Astrocyte of the spinal cord (primary cell): ENCODE results near the gene SMAD7.

Source experiments
- DNase-seq: peaks from one replicate; pipeline ENCODE4 v3.0.0; 2011; ENCODE audit warnings: low read depth, low spot score
- H3K4me3 ChIP-seq: 2 replicates; pipeline ENCODE4 v1.5.1; 2011; ENCODE audit warnings: low read depth, mild to moderate bottlenecking, low read length, moderate library complexity
- in situ Hi-C: cut with HindIII; loops from 2 replicates; pipeline ENCODE4 v1.10.0; 2017; ENCODE audit warnings: low sequenced_read_pairs
- TF ChIP-seq, protein P1 (sequence below): IDR thresholded peaks from 2 replicates; pipeline ENCODE4 v1.5.1; 2012; ENCODE audit warnings: low read depth, mild to moderate bottlenecking, low read length, inconsistent platforms

The SMAD7 gene

DNA sequence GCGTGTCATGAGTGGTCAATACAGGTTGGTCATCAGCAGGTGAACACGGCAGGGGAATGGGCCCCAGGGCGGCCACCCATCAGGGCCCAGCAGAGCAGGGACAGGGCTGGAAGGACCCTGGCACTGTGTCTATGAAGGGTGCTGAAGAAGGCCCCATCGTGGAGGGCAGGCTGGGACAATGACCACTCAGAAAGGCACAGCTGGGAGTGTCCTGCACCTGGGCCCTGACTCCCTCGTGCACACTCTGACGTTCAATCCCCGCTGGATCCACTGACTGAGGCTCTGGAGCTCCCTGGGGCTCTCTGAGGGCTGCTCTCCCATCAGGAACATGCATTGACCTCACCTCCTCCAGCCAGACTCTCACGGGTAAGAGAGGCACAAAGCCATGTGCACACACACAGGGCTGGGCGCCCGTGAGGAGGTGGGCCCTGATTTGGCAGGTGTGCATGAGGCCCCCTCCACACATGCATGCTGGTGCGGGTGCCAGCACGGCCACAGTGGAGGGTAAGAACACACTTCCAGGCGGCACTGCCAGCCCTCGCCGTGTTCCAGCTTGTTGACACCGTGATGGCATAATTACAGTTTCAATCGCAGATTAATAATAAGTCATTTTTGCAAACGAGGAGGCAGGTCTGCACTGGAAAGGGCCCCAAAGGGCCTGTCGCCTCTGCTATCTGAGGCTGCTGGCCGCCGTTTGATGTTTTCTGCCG lies 58.5 kb downstream of the SMAD7 start:
- no peak for DNase-seq
- TF ChIP-seq, protein P1, sequence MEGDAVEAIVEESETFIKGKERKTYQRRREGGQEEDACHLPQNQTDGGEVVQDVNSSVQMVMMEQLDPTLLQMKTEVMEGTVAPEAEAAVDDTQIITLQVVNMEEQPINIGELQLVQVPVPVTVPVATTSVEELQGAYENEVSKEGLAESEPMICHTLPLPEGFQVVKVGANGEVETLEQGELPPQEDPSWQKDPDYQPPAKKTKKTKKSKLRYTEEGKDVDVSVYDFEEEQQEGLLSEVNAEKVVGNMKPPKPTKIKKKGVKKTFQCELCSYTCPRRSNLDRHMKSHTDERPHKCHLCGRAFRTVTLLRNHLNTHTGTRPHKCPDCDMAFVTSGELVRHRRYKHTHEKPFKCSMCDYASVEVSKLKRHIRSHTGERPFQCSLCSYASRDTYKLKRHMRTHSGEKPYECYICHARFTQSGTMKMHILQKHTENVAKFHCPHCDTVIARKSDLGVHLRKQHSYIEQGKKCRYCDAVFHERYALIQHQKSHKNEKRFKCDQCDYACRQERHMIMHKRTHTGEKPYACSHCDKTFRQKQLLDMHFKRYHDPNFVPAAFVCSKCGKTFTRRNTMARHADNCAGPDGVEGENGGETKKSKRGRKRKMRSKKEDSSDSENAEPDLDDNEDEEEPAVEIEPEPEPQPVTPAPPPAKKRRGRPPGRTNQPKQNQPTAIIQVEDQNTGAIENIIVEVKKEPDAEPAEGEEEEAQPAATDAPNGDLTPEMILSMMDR, result no peak
- in situ Hi-C loops, result no loop called here
- no peak overlapping the region for H3K4me3 ChIP-seq

DNA sequence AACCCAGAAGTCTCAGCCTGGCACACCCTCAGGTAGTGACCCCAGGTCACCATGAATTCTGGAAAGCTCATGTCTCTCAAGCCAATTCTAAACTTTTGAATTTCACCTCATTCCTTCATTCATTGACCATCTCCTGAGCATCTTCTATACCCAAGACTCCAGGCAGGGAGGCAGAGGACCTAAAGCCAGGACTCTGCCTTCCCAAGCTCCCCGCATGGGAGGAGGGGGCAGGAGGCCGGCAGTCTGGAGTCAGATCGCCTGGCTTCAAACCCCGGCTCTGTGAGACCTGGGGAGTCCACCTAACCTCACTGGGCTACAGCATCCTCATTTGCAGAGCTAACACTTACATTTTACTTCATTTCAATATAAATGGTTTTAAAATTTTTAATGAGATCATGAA lies 59.0 kb downstream of the SMAD7 start:
- no peak overlapping the region for H3K4me3 ChIP-seq
- DNase-seq, result no peak
- in situ Hi-C loops, result no loop called here
- TF ChIP-seq, protein P1, result no peak

DNA sequence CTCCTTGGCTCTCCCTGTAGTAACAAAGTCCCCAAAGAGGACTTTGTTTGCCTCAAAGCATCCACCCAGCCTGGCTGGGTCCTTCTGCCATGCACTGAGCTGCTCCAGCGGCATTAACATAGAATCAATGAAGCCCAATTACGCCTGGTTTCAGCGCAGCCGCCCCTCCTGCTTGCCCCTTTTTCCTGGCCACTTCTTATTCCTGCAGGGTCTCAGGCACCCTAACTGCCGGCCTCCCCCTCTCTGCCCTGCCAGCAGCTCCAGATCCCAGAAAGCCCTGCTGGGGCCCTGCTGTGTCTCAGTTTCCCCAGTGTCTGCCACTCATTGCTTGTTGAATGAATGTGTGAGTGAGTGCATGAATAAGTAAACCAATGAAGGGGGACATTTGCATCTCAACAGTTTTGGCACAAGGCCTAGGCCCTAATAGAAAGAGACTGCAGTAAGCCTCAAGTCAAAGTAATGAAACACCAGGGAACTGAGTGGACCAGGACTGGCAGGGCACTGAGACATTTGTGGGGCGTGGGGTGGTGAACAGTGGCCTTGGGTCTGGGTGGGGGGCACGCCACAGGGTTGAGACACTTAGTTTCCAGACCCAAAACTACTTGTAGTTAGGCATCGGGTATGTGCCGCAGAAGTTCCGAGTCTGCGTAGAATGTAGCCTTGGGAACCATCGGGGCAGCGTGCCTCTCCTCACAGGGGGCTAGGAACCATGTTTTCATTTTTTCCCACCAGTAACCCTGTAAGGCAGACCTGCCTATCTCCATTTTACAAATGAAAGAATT lies 60.6 kb downstream of the SMAD7 start:
- in situ Hi-C loops, result no loop called here
- TF ChIP-seq, protein P1, result no peak
- DNase-seq, result no peak
- no peak overlapping the region for H3K4me3 ChIP-seq

DNA sequence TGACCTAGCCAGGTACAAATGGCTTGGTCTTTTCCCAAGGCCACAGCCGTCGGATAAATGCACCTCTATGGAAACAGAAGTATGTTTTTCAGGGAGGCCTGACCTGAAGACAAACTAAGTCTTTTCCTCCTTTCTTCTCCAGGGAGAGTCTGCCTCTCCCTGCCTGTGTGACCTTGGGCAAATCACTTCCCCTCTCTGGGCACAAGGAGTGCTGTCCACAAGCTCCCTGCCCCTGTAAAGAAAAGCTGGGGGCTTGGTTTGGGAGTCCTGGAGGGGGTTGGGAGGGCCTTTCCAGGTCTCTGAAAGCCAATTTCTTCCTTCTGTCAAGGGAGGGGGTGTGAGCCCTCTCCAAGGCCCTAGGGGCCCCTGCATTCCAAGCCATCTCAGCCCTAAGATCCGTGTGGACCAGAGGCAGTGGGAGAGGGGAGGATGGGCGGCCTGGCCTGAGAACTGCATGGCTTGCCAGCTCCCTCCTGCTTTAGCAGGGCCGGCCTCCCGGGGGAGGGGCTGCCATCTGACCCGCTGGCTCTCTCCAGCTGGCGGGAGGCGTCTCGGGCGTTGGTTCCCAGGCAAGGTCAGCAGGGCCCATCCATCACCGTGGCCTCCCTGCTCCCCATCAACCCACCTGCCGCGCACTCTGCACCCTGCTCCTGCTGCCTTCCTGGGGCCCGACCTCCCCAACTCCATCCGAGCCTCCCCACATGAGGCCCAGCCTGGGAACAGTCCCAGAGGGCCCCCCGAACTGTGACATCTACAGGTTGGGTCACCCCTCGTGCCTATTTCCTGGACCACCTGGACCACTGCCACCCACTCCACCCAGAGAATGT lies 61.4 kb downstream of the SMAD7 start:
- TF ChIP-seq, protein P1, result no peak
- no peak overlapping the region for H3K4me3 ChIP-seq
- DNase-seq, result no peak
- in situ Hi-C loops, result no loop called here

DNA sequence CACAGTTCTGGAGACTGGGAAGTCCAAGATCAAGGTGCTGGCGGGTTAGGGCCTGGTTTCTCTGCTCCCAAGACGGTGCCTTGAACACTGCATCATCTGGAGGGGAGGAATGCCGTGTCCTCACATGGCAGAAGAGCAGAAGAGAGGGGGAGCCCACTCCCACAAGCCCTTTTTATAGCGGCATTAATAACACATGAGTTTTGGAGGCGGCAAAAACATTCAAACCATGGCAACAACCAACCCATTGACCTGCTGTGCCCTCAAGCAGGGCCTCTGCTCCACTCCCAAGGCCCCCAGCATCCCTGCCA lies 62.0 kb downstream of the SMAD7 start:
- no peak overlapping the region for H3K4me3 ChIP-seq
- DNase-seq, result no peak
- in situ Hi-C loops, result no loop called here
- TF ChIP-seq, protein P1, result no peak

DNA sequence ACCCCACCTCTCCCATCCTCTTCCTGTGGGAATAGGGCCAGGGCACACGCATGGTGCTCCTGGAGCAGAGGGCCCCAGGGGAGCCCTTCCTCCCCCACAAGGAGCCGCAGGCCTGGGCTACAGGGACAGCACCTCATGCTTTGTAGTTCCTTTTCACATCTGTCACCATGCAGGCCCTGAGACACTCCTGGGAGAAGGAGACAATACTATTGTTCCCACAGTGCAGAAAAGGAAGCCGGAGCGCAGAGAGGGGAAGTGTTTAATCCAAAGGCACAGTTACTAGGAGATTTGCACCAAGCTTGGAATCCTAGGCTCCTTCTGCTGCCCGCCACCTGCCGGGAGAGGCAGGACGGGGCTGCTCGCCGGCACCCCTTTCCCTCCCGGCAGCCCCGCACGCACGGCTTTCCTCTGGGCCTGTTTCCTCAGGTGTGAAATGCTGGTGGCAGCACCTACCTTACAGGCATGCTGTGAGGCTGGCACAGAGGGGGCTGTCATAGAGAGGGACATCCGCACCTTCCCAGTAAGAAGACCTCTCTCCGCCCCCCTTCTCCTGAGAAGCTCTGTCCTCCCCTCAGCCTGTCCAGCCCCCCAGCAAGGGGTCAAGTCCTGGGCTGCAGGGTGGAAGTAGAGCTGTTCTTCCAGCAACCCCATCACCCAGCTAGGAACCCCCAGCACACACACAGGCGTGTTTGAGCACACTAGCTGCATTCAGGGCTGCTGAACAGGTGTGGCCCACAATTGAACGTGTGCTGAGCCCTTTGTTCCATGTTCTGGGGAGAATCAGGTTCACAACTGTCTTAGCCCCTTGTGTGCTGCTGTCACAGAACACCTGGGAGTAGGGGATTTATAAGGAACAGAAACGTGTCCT lies 62.6 kb downstream of the SMAD7 start:
- H3K4me3 ChIP-seq, result no peak overlapping the region
- DNase-seq, result no peak
- in situ Hi-C loops, result no loop called here
- TF ChIP-seq, protein P1, result no peak
